C4-2B (cell line): ENCODE measurements around the gene UBE2V1.

Experiments used
- H3K27ac ChIP-seq: fragments of 450-650 bp; 2 replicates; pipeline ENCODE4 v1.5.1; 2017
- ZFX ChIP-seq: fragments of 450-650 bp; IDR thresholded peaks from 2 replicates; pipeline ENCODE4 v1.6.1; 2017
- TF ChIP-seq, protein P1 (sequence below): fragments of 450-650 bp; conservative IDR thresholded peaks from 2 replicates; pipeline ENCODE4 v1.5.1; 2017; ENCODE audit warnings: mild to moderate bottlenecking

The UBE2V1 gene

DNA sequence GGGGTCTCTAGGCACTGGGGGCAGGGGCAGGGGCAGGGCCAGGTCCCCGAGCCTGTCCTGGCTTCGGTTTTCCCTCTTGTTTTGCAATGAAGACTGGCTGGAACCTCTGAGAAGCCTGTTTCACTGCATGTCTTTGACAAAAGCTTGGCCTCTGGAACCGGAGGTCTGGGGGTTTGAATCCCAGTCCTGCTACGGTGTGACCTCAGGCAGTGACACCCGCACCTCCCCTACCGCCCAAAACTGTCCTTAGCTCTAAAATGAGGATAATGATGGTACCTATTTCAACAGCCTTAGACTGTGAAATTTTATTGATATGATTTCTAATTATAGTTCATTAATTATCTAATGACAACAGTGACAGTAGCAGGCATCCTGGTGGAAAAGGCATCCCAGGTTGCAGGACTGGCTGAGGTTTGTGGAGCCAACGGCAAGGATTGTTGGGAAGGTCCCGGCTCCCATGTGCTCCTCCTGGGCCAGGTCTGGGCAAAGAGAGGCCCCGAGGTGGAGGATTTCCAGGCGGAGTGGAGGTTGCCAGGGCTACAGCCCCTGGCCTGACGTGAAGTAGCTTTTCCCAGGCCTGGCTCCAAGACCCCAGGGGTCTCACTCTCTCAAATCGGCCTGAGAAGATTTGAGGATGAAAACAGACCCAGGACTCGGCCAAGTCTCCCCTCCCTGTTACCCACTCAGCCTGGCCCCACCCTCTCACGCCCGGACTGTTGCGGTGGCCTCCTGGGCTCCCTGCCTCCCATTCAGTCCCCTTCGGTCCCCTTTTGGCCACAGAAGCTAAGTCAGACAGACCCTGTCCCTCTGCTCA, 72.3 kb downstream of the UBE2V1 start:
- H3K27ac ChIP-seq, result no peak overlapping the region
- TF ChIP-seq, protein P1, sequence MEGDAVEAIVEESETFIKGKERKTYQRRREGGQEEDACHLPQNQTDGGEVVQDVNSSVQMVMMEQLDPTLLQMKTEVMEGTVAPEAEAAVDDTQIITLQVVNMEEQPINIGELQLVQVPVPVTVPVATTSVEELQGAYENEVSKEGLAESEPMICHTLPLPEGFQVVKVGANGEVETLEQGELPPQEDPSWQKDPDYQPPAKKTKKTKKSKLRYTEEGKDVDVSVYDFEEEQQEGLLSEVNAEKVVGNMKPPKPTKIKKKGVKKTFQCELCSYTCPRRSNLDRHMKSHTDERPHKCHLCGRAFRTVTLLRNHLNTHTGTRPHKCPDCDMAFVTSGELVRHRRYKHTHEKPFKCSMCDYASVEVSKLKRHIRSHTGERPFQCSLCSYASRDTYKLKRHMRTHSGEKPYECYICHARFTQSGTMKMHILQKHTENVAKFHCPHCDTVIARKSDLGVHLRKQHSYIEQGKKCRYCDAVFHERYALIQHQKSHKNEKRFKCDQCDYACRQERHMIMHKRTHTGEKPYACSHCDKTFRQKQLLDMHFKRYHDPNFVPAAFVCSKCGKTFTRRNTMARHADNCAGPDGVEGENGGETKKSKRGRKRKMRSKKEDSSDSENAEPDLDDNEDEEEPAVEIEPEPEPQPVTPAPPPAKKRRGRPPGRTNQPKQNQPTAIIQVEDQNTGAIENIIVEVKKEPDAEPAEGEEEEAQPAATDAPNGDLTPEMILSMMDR, result no peak
- no peak for TF ChIP-seq ZFX

DNA sequence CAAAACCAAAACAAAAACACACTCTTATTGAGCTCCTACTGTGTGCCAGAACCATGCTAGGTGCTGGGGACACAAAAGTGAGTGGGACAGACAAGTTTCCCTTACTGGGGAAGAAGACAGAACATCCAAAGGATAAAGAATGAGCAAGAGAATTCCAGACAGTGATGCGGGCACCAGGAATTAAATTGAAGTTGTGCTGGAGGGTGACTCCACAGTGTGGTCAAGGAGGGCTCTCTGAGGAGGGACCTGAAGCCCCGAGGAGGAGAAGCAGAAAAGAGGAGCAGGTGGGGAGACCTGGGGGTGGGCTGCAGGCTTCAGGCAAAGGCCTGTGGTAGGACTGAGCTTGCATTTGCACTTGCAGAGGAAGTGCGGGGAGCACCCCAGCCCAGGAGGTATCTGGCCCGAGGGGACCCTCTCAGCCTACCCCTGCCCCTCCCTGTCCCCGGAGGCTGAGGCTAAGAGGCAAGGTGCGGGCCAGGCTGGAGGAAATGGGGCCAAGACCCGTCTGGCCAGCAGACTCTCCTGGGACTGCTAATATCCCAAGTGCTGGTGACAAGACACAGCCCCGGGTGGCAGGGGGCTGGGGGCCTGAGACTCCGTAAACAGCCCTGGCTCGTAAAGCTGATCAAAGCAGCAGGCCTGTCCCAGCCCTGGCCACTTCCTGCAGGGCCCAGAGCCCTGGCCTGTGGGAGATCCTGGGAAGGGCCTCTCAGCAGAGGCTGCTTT, 73.1 kb downstream of the UBE2V1 start:
- TF ChIP-seq, protein P1, result no peak
- TF ChIP-seq ZFX, result no peak
- H3K27ac ChIP-seq, result no peak overlapping the region

DNA sequence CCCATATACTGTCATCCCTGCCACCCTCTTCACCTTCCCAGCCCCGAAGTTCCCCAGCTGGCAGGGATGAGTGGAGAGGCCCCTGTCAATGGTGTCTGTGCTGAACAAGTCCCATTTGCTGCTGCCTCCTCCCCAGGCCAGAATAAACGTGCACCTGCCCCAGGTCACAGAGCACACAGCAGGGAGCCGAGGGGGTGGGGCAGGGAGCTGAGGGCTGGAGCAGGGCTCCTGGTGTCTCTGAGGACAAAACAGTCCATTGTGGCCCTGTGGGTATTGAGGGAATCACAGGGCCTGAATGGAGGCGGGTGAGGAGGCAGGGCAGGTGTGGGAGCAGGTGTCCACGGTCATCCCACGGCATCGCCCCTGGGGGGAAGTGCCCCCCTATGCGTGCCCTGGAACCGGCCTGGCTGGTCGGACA, 74.4 kb downstream of the UBE2V1 start:
- no peak overlapping the region for H3K27ac ChIP-seq
- TF ChIP-seq, protein P1, result no peak
- no peak for TF ChIP-seq ZFX

DNA sequence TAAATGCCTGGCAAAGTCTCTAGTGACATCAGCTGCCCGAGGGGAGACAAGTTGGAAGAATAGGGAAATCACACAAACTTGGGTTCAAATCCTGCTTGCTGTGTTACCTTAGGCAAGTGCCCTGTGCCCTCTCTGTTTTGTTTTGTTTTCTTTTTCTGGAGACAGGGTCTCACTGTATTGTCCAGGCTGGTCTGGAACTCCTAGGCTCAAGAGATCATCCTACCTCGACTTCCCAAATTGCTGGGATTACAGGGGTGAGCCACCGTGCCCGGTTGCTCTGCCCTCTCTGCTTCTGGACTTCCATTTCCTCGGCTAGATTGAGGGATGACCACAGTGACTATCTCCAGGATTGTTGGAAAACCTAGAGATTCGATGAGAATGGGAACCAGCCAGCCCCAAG, 74.8 kb downstream of the UBE2V1 start:
- TF ChIP-seq ZFX, result no peak
- TF ChIP-seq, protein P1, result no peak
- no peak overlapping the region for H3K27ac ChIP-seq

- TF ChIP-seq ZFX, result no peak
- TF ChIP-seq, protein P1, result no peak
- H3K27ac ChIP-seq, result no peak overlapping the region
These were observed 75.4 kb downstream of the UBE2V1 start for GRCh38 chr20:50037575-50037974.

DNA sequence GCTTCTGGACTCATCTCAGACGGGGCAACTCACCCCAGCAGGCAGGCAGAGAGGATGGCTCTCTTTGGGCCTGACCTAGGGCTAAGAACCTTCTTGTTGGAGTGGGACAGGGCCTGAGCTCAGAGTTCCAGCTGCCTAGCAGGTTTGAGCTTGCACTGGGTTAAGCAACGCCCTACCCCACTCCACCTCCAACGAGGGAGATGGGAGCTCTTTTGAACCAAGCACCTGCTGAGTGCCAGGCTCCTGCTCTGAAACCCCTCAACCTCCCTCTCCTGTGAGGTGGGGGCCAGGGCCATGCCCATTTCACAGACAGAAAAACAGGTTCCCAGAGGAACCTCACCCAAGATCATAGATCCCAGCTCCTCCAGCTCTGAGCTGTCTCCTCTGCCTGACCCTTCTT, 75.8 kb downstream of the UBE2V1 start:
- H3K27ac ChIP-seq, result no peak overlapping the region
- TF ChIP-seq, protein P1, result no peak
- TF ChIP-seq ZFX, result no peak

GRCh38 chr20:50036703-50037102, 76.2 kb downstream of the UBE2V1 start:
- no peak overlapping the region for H3K27ac ChIP-seq
- no peak for TF ChIP-seq ZFX
- TF ChIP-seq, protein P1, result no peak
